OCI-M1 (cell line): ENCODE measurements around the gene PABPC3.

Experiments
- DNase-seq: peaks from one replicate; lab custom pipeline; 2025; lab: John Stamatoyannopoulos, UW

The PABPC3 gene

GRCh38 chr13:25095851-25096453, at the start of gene PABPC3:
TSS of gene PABPC3 (plus strand) at chr13:25096136. CDS start at chr13:25096199, 63 bp downstream.
- DNase-seq: peak; percentile 70

GRCh38 chr13:25046274-25046984, 49.5 kb upstream of the PABPC3 start:
- DNase-seq: no peak

- DNase-seq: no peak
Observed at GRCh38 chr13:25046985-25047511, 48.9 kb upstream of the PABPC3 start.

- DNase-seq: no peak
Observed at GRCh38 chr13:25051065-25051464, 44.9 kb upstream of the PABPC3 start.

GRCh38 chr13:25059166-25059565, 36.8 kb upstream of the PABPC3 start:
- no peak for DNase-seq

- DNase-seq: no peak
Observed at GRCh38 chr13:25059958-25060357, 36.0 kb upstream of the PABPC3 start.

GRCh38 chr13:25062479-25062878, 33.5 kb upstream of the PABPC3 start:
- no peak for DNase-seq

- DNase-seq: no peak
Observed at GRCh38 chr13:25064396-25064795, 31.5 kb upstream of the PABPC3 start.

- DNase-seq: no peak
Observed at GRCh38 chr13:25065974-25066770, 29.8 kb upstream of the PABPC3 start.

GRCh38 chr13:25067064-25067463, 28.9 kb upstream of the PABPC3 start:
- DNase-seq: no peak

GRCh38 chr13:25068810-25069209, 27.1 kb upstream of the PABPC3 start:
- no peak for DNase-seq

- no peak for DNase-seq
Observed at GRCh38 chr13:25069236-25069635, 26.7 kb upstream of the PABPC3 start.

GRCh38 chr13:25069911-25070310, 26.0 kb upstream of the PABPC3 start:
- DNase-seq: no peak

GRCh38 chr13:25080773-25081172, 15.2 kb upstream of the PABPC3 start:
- DNase-seq: peak; percentile 80

GRCh38 chr13:25084096-25084495, 11.8 kb upstream of the PABPC3 start:
- DNase-seq: no peak

GRCh38 chr13:25085125-25085742, 10.7 kb upstream of the PABPC3 start:
- peak; percentile 26 for DNase-seq

- no peak for DNase-seq
Observed at GRCh38 chr13:25088562-25089221, 7.2 kb upstream of the PABPC3 start.

GRCh38 chr13:25097426-25097825, 1.5 kb downstream of the PABPC3 start:
- DNase-seq: no peak

- DNase-seq: no peak
Observed at GRCh38 chr13:25103711-25104110, 7.8 kb downstream of the PABPC3 start.

- DNase-seq: no peak
Observed at GRCh38 chr13:25109341-25109740, 13.4 kb downstream of the PABPC3 start.

GRCh38 chr13:25110956-25111584, 15.1 kb downstream of the PABPC3 start:
- DNase-seq: no peak
